Keratinocyte (primary cell): ENCODE data around the gene PLEKHM1. TPM values are rescaled to one million over a fixed set of nuclear protein-coding genes. Genes with fewer than 3 reads are reported as not detected.
A peak's percentile ranks its signal among the peaks of the same experiment; 100 is the strongest.
"Not testable (repeated sequence)": the region's sequence is repeated elsewhere in the genome, so short reads cannot be mapped to it uniquely, and the experiment has no call there.

Experiments
- DNase-seq: peaks from one replicate; pipeline ENCODE4 v3.0.0-alpha.2; 2011; ENCODE audit warnings: low read depth, missing footprints, low spot score
- FAIRE-seq: peaks from 2 replicates; lab custom pipeline; 2011; peaks lifted over from hg19 to GRCh38; lab: Jason Lieb, UNC
- H2AFZ ChIP-seq: 2 replicates; pipeline ENCODE4 v1.6.0; 2012; ENCODE audit warnings: low read length, control low read depth, inconsistent platforms; ENCODE audit not compliant: control insufficient read depth
- H3K27ac ChIP-seq: 2 replicates; pipeline ENCODE4 v1.5.1; 2011; ENCODE audit warnings: low read length; ENCODE audit not compliant: control insufficient read depth, insufficient read depth
- H3K27me3 ChIP-seq: 3 replicates; pipeline ENCODE4 v1.6.0; 2011; ENCODE audit warnings: low read length; ENCODE audit not compliant: control insufficient read depth, insufficient read depth; ENCODE audit errors: extremely low read depth
- H3K36me3 ChIP-seq, 2 experiments: 2 replicates in 1 of 2; 3 replicates in 1 of 2; pipeline ENCODE4 v1.5.1; 2011; ENCODE audit warnings: low read length in 2 of 2, mild to moderate bottlenecking in 1 of 2; ENCODE audit not compliant: control insufficient read depth in 2 of 2, insufficient read depth in 2 of 2; ENCODE audit errors: extremely low read depth in 1 of 2
- H3K4me1 ChIP-seq: 3 replicates; pipeline ENCODE4 v1.5.1; 2011; ENCODE audit warnings: low read length; ENCODE audit not compliant: control insufficient read depth, insufficient read depth; ENCODE audit errors: extremely low read depth
- H3K4me2 ChIP-seq: 3 replicates; pipeline ENCODE4 v1.6.0; 2011; ENCODE audit warnings: low read depth, low read length; ENCODE audit not compliant: control insufficient read depth, insufficient read depth; ENCODE audit errors: extremely low read depth
- H3K4me3 ChIP-seq, 3 experiments: fragments of 200-600 bp in 1 of 3; sonication (generic) in 1 of 3; 2 replicates in 2 of 3; 3 replicates in 1 of 3; pipeline ENCODE4 v1.5.1; 2011 to 2016; ENCODE audit warnings: low read length in 3 of 3, mild to moderate bottlenecking in 3 of 3, control low read depth in 2 of 3, inconsistent platforms in 1 of 3, low read depth in 1 of 3, mixed read lengths in 1 of 3, mixed run types in 1 of 3, moderate library complexity in 1 of 3; ENCODE audit not compliant: control insufficient read depth in 2 of 3, insufficient read depth in 2 of 3; ENCODE audit errors: extremely low read depth in 1 of 3
- H3K79me2 ChIP-seq: 2 replicates; pipeline ENCODE4 v1.6.0; 2012; ENCODE audit warnings: low read length; ENCODE audit not compliant: control insufficient read depth, insufficient read depth
- H3K9ac ChIP-seq: 3 replicates; pipeline ENCODE4 v1.6.0; 2011; ENCODE audit warnings: low read length; ENCODE audit not compliant: control insufficient read depth, insufficient read depth; ENCODE audit errors: extremely low read depth
- H3K9me1 ChIP-seq: 3 replicates; pipeline ENCODE4 v1.6.0; 2011; ENCODE audit warnings: low read length; ENCODE audit not compliant: control insufficient read depth, insufficient read depth; ENCODE audit errors: extremely low read depth
- H3K9me3 ChIP-seq: 2 replicates; pipeline ENCODE4 v1.5.1; 2012; ENCODE audit warnings: low read depth, low read length; ENCODE audit not compliant: control insufficient read depth
- H4K20me1 ChIP-seq: 3 replicates; pipeline ENCODE4 v1.6.0; 2011; ENCODE audit warnings: low read length; ENCODE audit not compliant: control insufficient read depth, insufficient read depth; ENCODE audit errors: extremely low read depth
- dilution Hi-C: fragments of 300-500 bp; cut with MboI; formaldehyde crosslinking; loops from one replicate; pipeline ENCODE4 v1.7.0; 2020; ENCODE audit warnings: low sequenced_read_pairs; ENCODE audit not compliant: extremely low pct_ligation_motif_present
- polyA plus RNA-seq, 5 experiments: library from polyadenylated mRNA; depleted of rRNA in 3 of 5; stranded (reverse) in 3 of 5; stranded (forward) in 1 of 5; unstranded in 1 of 5; fragments of >200 nt; gene quantifications; 1 replicate in 1 of 5; 2 replicates in 3 of 5; 3 replicates in 1 of 5; pipeline versions ENCODE4 v1.2.1 to v1.2.3, GENCODE V29; 2011 to 2012; ENCODE audit warnings: missing spikeins in 2 of 5, low read depth in 1 of 5, low replicate concordance in 1 of 5

The PLEKHM1 gene
- polyA plus RNA-seq, 1 donor (not counting 4 experiments of a cell fraction or from before 2014, with no cell fraction given): 33.0 TPM

DNA sequence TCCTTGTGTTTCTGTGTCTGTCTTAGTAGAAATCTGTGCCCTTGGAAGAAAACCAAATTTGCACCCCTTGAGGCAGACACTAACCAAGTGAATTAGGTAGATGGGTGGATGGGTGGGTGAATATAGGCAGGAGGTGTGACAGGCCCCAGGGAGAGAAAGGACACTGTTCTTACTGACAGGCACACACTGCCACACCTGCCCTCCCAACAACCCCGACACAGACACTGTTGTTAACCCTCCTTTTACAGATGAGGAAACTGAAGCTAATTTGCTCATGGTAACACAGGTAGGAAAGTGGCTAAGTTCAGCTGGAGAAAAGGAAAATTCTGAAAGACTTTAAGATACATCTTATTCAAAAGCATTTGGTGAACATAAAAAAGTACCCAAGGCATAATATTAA is 42.0 kb downstream of the PLEKHM1 start:
- H2AFZ ChIP-seq, H3K27me3 ChIP-seq, dilution Hi-C loops, H3K9me1 ChIP-seq, FAIRE-seq, H3K9ac ChIP-seq, H3K36me3 ChIP-seq, DNase-seq, H4K20me1 ChIP-seq, H3K79me2 ChIP-seq, H3K9me3 ChIP-seq, H3K4me3 ChIP-seq, H3K4me2 ChIP-seq: not testable (repeated sequence)
- Histone ChIP-seq H3K27ac (peak overlapping the region; percentile 81), H3K4me1 (peaks cover 33% of the 10 kb centered on the region)

GRCh38 chr17:45448066-45448465 is 42.5 kb downstream of the PLEKHM1 start:
- H4K20me1 ChIP-seq, H2AFZ ChIP-seq, dilution Hi-C loops, H3K36me3 ChIP-seq, H3K9me3 ChIP-seq, H3K27me3 ChIP-seq, H3K9ac ChIP-seq, H3K4me3 ChIP-seq, H3K4me2 ChIP-seq, DNase-seq, H3K79me2 ChIP-seq, H3K9me1 ChIP-seq: not testable (repeated sequence)
- FAIRE-seq: peak; percentile 5
- H3K27ac ChIP-seq: peak overlapping the region; percentile 81
- peaks cover 33% of the 10 kb centered on the region for H3K4me1 ChIP-seq

- H2AFZ ChIP-seq, H4K20me1 ChIP-seq, FAIRE-seq, H3K27me3 ChIP-seq, H3K79me2 ChIP-seq, H3K9me1 ChIP-seq, dilution Hi-C loops, H3K4me3 ChIP-seq, H3K9me3 ChIP-seq, H3K36me3 ChIP-seq, DNase-seq: not testable (repeated sequence)
- peaks cover 33% of the 10 kb centered on the region for H3K4me1 ChIP-seq
- H3K9ac ChIP-seq: peak overlapping the region; percentile 60
- peak overlapping the region; percentile 48 for H3K4me2 ChIP-seq
- peak overlapping the region; percentile 81 for H3K27ac ChIP-seq
Measured at GRCh38 chr17:45447650-45448049, 42.9 kb downstream of the PLEKHM1 start.

DNA sequence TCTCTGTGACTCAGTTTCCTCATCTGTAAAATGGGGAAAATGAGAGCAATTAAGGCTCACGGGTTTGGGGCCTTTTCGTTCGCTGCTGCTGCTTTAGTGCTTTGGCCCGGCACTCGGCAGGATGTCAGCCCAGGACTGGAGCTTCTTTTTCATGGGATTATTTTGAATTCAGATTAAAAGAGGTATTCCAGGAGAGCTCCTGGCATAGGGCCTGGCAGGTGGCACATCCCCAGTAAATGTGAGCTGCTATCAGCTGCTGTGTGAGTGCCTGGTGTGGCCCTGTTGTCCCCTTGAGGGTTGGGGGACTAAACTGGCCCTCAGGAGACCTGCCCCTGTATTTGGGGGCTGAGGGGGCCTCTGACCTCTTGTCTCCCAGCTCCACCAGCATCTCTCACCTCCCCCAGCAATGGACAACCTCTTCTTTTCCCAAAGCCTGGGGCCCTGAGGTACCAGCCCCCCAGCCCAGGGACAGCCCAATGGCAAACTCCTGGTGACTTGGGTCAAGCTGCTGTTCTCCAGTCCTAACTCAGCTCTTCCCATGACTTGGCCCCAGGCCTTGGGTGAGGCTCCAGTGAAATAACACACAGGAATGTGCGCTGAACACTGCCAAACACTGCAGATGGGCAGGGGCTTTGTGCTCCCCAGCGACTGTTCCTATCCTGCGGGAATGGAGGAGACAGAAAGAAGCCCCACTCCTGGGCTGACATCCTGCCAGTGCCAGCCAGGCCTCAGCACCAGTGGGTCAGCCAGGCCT is 43.5 kb downstream of the PLEKHM1 start:
- FAIRE-seq: peak; percentile 90
- H3K9me3 ChIP-seq, dilution Hi-C loops, H3K79me2 ChIP-seq, H3K4me3 ChIP-seq, H2AFZ ChIP-seq, H3K36me3 ChIP-seq, H4K20me1 ChIP-seq, H3K27me3 ChIP-seq, H3K9me1 ChIP-seq, DNase-seq: not testable (repeated sequence)
- H3K9ac ChIP-seq: peak overlapping the region; percentile 60
- H3K4me1 ChIP-seq: peaks cover 33% of the 10 kb centered on the region
- peak overlapping the region; percentile 48 for H3K4me2 ChIP-seq
- peak overlapping the region; percentile 81 for H3K27ac ChIP-seq
